ENCODE data around the gene DLG4.

DNA sequence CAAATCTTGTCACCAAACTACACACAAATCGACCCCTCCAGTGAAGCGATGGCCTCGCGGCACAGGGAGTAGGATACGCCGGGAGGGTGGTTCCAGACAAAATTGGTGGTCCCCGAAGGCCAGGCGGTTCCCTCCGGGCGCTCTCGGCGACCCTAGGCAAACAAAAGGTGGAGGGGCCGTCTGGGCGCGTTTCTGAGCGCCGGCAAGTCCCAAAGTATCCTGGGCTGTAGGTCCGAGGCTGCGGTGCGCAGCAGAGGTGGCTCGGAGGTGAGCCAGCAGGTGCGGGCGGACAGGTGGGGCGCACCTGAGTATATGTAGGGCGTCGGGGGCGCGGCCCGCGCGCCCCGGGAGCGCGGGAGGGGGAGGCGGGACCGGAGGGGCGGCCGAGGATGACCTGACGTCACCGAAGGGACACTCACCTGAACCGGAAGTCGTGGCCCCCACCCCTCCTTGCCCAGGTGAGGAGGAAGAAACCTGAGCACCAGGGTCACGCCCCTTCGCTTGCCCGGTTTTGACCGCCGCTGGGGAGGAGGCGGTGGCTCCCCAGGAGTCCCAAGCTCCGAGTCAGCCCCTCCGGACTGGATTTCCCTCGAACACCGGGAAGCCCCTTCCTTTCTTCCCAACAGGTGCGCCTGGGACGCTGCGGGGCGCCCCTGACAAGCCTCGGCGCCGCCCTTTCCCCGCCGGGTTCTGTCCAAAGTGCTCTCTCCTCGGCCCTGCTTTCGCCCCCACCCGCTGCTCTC, 42.7 kb upstream of the DLG4 start, which contains the start of gene CLDN7:
- TF ChIP-seq EP300 (IDR thresholded peaks at IDR 0.05; ENCODE audit: borderline replicate concordance) (peak; percentile 48; the same call in 1 of the 2 replicates), TCF12 (IDR thresholded peaks at IDR 0.05; ENCODE audit: low read depth) (peak; percentile 80; the same call in 1 of the 2 replicates), ZBTB7A (IDR thresholded peaks at IDR 0.05; ENCODE audit: low read depth) (no peak; the same call in 1 of the 2 replicates), NFIC (IDR thresholded peaks at IDR 0.05) (no peak)
- TF ChIP-seq, protein P1, sequence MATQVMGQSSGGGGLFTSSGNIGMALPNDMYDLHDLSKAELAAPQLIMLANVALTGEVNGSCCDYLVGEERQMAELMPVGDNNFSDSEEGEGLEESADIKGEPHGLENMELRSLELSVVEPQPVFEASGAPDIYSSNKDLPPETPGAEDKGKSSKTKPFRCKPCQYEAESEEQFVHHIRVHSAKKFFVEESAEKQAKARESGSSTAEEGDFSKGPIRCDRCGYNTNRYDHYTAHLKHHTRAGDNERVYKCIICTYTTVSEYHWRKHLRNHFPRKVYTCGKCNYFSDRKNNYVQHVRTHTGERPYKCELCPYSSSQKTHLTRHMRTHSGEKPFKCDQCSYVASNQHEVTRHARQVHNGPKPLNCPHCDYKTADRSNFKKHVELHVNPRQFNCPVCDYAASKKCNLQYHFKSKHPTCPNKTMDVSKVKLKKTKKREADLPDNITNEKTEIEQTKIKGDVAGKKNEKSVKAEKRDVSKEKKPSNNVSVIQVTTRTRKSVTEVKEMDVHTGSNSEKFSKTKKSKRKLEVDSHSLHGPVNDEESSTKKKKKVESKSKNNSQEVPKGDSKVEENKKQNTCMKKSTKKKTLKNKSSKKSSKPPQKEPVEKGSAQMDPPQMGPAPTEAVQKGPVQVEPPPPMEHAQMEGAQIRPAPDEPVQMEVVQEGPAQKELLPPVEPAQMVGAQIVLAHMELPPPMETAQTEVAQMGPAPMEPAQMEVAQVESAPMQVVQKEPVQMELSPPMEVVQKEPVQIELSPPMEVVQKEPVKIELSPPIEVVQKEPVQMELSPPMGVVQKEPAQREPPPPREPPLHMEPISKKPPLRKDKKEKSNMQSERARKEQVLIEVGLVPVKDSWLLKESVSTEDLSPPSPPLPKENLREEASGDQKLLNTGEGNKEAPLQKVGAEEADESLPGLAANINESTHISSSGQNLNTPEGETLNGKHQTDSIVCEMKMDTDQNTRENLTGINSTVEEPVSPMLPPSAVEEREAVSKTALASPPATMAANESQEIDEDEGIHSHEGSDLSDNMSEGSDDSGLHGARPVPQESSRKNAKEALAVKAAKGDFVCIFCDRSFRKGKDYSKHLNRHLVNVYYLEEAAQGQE (IDR thresholded peaks at IDR 0.05; ENCODE audit: low read depth), result no peak

Measured in Ishikawa (cell line).